GM06990 (cell line): Measurements from ENCODE around the gene PAPSS1.

Experiments
- DNase-seq: peaks from one replicate; pipeline ENCODE4 v3.0.0-alpha.2; 2011; ENCODE audit not compliant: insufficient read length; ENCODE audit errors: extremely low read depth
- H3K27me3 ChIP-seq: replicated peaks from 2 replicates; pipeline ENCODE4 v1.6.0; 2011; ENCODE audit warnings: low read length; ENCODE audit not compliant: control insufficient read depth, insufficient read depth
- H3K36me3 ChIP-seq: 2 replicates; pipeline ENCODE4 v1.5.1; 2011; ENCODE audit warnings: low read length; ENCODE audit not compliant: control insufficient read depth, insufficient read depth
- H3K4me3 ChIP-seq: replicated peaks from 2 replicates; pipeline ENCODE4 v1.5.1; 2011; ENCODE audit warnings: low read depth, mild to moderate bottlenecking, control low read depth, low read length
- CTCF ChIP-seq: IDR thresholded peaks from 2 replicates; pipeline ENCODE4 v1.5.1; 2011; ENCODE audit warnings: low read length, control low read depth, mild to moderate bottlenecking, inconsistent platforms; ENCODE audit not compliant: insufficient read depth, poor library complexity, severe bottlenecking

The PAPSS1 gene

GRCh38 chr4:107691378-107691777 lies 28.7 kb downstream of the PAPSS1 start:
- Histone ChIP-seq H3K27me3 (no peaks in the 10 kb centered on the region), H3K4me3 (no peak overlapping the region), H3K36me3 (no peaks in the 10 kb centered on the region)
- no peak for TF ChIP-seq CTCF
- DNase-seq = no peak

GRCh38 chr4:107689912-107690587 lies 30.0 kb downstream of the PAPSS1 start:
- Histone ChIP-seq H3K27me3 (no peaks in the 10 kb centered on the region), H3K36me3 (no peaks in the 10 kb centered on the region), H3K4me3 (no peak overlapping the region)
- no peak for DNase-seq
- no peak for TF ChIP-seq CTCF

GRCh38 chr4:107688421-107688820 lies 31.6 kb downstream of the PAPSS1 start:
- DNase-seq = no peak
- no peaks in the 10 kb centered on the region for H3K36me3 ChIP-seq

GRCh38 chr4:107685740-107686139 lies 34.3 kb downstream of the PAPSS1 start:
- H3K36me3 ChIP-seq = no peaks in the 10 kb centered on the region
- DNase-seq = no peak
- no peak for TF ChIP-seq CTCF
- H3K27me3 ChIP-seq = no peaks in the 10 kb centered on the region
- H3K4me3 ChIP-seq = no peak overlapping the region

More at GRCh38 chr4:107688421-107688820, 31.6 kb downstream of the PAPSS1 start:
- no peak overlapping the region for H3K4me3 ChIP-seq
- no peak for TF ChIP-seq CTCF
- H3K27me3 ChIP-seq = no peaks in the 10 kb centered on the region

GRCh38 chr4:107683873-107684272 lies 36.2 kb downstream of the PAPSS1 start:
- Histone ChIP-seq H3K36me3 (no peaks in the 10 kb centered on the region), H3K4me3 (no peak overlapping the region), H3K27me3 (no peaks in the 10 kb centered on the region)
- TF ChIP-seq CTCF = no peak
- DNase-seq = no peak

- TF ChIP-seq CTCF = no peak
- H3K36me3 ChIP-seq = no peaks in the 10 kb centered on the region
- H3K27me3 ChIP-seq = no peaks in the 10 kb centered on the region
- no peak for DNase-seq
- H3K4me3 ChIP-seq = no peak overlapping the region
Observed at GRCh38 chr4:107682306-107682705, 37.7 kb downstream of the PAPSS1 start.
